GM18520 (cell line): ENCODE results near the gene RPS23.
"Not testable (repeated sequence)": the region's sequence is repeated elsewhere in the genome, so short reads cannot be mapped to it uniquely, and the experiment has no call there.

Experiments
- ATAC-seq: cut with Tn5 transposase; IDR thresholded peaks from one replicate; pipeline ENCODE4 v1.9.1; 2021; ENCODE audit not compliant: unreplicated experiment

Gene RPS23

DNA sequence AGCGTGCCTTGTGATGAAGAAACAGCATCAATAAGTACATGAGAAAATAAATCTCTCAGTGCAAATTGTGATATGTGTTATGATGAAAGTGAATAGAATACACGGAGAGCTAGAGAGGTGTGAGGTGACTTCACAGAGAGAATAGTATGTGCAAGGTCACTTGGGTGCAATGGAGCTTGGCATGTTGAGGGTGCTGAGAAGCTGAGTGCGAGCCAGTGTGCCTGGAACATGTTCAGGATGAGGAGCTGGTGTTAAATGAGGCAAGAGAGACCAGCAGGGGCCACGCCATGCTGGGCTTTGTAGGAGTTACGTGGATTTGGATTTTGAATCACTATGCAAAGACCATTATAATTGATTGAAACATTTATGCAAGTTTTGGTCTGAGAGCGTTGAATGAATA lies 12.8 kb upstream of the RPS23 start:
- no peak for ATAC-seq

- ATAC-seq: no peak
These were observed 11.9 kb upstream of the RPS23 start for GRCh38 chr5:82290005-82290404.

GRCh38 chr5:82287625-82288024 lies 9.5 kb upstream of the RPS23 start:
- no peak for ATAC-seq

- no peak for ATAC-seq
These were observed 7.1 kb upstream of the RPS23 start for GRCh38 chr5:82285206-82285605.

DNA sequence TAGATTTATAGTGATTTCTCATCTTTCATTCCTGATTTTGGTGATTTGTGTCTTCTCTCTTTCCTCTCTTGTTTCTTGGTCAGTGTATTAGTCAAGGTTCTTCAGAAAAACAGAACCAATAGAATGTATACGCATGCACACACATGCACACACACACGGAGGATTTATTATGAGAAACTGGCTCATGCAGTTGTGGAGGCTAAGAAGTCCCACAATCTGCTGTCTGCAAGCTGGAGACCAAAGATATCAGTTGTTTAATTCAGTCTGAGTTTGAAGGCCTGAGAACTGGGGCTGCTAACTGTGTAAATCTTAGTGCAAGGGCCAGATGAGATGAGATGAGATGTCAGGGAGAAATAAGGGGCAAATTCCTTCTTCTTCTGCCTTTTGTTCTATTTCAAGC lies 5.7 kb upstream of the RPS23 start:
- ATAC-seq: no peak

DNA sequence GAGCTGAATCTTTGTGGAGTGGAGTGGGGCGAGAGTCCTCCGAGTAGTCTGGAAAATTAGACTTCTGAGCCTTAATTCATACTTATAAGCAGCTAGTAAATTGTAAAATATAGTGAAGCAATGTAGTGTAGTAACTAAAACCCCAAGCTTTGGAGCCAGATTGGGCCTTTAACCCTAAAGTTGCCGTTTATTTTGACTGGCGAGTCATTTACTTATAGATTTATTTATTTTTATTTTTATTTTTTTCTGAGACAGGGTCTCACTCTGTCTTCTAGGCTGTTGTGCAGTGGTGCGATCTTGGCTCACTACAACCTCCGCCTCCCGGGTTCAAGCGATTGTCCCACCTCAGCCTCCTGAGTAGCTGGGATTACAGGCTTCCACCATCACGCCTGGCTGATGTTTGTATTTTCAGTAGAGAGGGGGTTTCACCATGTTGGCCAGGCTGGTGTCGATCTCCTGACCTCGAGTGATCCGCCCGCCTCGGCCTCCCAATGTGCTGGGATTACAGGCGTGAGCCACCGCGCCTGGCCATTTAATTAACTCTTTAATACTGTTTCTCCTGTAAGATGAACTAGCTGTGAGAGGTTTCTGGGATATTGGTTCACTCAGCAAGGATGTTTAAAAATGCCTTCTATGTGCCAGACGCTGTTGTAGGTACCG lies 687 bp upstream of the RPS23 start:
- no peak for ATAC-seq

GRCh38 chr5:82277613-82277986 lies 554 bp downstream of the RPS23 start:
- ATAC-seq: no peak

- ATAC-seq: no peak
These were observed 1.1 kb downstream of the RPS23 start for GRCh38 chr5:82276800-82277612.

DNA sequence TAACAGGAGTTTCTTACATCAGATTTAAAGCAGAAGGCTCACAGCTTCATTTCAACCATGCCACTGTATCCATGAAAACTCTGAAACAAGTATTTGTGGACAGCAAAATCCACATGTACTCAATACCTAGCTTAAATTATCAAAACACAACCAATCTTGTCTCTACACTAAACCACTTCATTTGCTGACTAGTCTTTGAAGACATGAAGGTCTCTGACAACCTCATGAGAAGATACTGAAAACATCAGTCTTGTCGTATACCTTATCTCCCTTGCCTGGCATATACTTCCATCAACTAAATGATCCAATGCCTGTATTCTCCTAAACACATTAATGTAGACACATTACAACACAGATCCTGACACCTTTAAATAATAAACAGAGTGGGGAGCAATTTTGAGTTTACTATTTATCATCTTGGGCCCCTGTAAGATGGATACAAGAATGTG lies 2.9 kb downstream of the RPS23 start:
- ATAC-seq: no peak

- ATAC-seq: no peak
These were observed 3.6 kb downstream of the RPS23 start for GRCh38 chr5:82274343-82275211.

DNA sequence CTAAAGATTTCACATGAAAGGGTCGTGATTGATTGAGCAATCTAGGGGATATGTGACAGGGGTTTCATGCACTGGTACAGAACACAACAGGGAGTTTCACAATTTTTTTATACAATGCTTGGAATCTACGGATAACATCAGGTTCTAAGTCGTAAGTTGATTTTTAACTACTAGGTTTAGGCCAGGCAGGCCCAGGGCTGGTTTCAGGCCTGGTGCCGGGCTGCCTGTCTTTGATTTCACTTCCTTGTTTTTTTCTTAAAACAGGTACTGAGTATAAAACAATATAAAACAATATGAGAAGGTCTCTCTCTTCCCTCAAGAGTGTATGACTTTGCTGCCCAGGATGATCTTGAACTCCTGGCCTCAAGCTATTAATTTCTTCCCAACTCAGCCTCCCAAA lies 4.7 kb downstream of the RPS23 start:
- ATAC-seq: not testable (repeated sequence)

- not testable (repeated sequence) for ATAC-seq
These were observed 5.4 kb downstream of the RPS23 start for GRCh38 chr5:82272571-82273356.

- ATAC-seq: not testable (repeated sequence)
These were observed 8.8 kb downstream of the RPS23 start for GRCh38 chr5:82269363-82269762.

DNA sequence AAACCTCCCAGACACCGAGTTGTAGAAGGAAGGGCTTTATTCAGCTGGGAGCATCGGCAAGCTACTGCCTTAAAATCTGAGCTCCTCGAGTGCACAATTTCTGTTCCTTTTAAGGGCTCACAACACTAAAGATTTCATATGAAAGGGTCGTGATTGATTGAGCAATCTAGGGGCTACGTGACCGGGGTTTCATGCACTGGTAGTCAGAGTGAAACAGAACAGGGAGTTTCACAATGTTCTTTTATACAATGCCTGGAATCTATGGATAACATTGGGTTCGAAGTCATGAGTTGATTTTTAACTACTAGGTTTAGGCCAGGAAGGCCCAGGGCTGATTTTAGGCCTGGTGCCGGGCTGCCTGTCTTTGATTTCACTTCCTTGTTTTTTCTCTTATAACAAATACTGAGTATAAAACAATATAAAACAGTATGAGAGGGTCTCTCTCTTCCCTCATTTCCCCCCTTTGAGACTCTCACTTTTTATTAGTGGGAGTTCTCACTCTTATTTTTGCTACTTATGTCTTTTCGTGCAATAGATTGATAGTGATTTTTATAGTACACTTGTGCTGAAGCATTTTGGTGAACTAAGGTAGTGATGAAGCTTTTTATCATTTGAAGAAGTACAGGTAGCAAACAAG lies 10.7 kb downstream of the RPS23 start:
- not testable (repeated sequence) for ATAC-seq

DNA sequence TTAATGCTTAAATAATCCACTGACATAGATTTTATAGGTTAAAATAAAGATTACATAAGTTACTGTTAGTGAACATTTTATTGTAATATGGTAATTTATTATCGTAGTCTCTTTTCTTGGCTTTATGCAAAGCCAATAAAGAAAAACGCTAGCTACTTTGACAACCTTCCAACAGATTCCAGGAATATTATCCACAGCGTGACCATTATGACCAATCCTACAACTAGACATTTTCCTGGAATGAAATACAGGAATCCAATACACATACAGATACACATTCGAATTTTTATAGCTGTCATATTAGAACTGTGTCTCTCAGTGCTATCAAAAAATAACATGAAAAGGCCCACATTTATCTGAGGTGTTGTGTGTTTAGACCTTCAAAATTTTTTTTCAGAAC lies 13.1 kb downstream of the RPS23 start:
- no peak for ATAC-seq

DNA sequence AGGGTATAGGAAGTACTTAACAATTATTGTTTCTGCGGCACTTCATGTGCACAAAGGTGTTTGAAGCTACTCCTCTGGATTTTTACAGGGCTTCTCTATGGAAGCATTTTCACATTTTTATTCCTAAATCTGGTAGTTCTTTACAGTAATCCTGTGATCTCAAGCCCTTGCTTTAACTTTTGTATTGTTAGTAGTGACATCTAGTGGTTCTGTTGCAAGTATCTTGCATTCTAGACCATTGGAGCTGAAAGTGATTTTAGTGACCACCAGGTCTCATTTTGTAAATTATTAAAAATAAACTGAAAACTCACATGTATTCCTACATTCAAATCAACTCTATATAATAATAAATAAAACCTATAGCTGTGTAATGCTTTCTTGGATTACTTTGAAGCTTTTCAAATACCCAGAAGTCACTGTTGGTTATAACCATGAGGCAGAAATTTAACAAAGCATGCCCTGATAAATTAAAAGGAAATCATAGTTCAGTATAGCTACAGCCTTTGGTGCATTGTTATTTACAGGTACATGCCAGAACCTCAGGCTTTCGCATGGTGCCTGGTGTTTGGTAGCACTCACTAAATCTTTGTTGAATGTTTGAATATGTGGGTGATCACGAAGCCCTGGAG lies 18.9 kb downstream of the RPS23 start:
- ATAC-seq: no peak

- ATAC-seq: no peak
These were observed 20.4 kb downstream of the RPS23 start for GRCh38 chr5:82257729-82258128.

- ATAC-seq: no peak
These were observed 20.9 kb downstream of the RPS23 start for GRCh38 chr5:82257247-82257646.

DNA sequence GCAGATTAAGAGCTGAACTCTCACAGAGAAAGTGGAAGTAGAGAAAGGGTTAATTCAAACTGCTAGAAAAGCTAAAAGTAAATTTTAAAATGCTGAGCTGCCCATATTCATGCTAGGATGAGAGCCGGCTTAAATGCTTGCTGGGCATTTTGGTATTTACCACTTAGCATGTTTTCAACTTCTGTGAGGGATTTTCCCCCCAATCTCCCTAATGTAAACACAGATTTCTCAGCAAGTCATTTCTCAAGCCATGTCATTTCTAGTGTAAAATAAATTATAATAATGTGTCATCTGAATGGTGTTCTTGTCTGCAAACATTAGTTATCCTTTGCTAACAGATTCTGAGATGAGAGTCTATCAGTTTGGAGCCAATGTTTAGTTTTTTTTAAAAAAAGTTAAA lies 22.3 kb downstream of the RPS23 start:
- peak; percentile 52 for ATAC-seq

- ATAC-seq: no peak
These were observed 25.4 kb downstream of the RPS23 start for GRCh38 chr5:82252744-82253143.
